HCT116 (cell line): ENCODE measurements around the gene CDC42EP5. TPM values are rescaled to one million over a fixed set of nuclear protein-coding genes. Genes with fewer than 3 reads are reported as not detected.

Source experiments
- ATAC-seq: fragments of 200-7000 bp; cut with Tn5 transposase; 2 replicates; pipeline ENCODE4 v1.9.1; 2020; ENCODE audit warnings: mild to moderate bottlenecking, moderate library complexity
- BruUV-seq: library from RNA; stranded (reverse); fragments of 400-500 nt; replicated peaks from 2 replicates; lab custom pipeline; 2021; lab: Mats Ljungman, UMichigan
- CTCF ChIA-PET: fragments of 300-600 bp; sonication (Branson Sonifier 250); formaldehyde crosslinking; loops from one replicate; lab custom pipeline; 2021; ENCODE audit warnings: antibody characterized with exemption; lab: Charles Lee
- POLR2A ChIA-PET: fragments of 300-600, 350-600 bp; sonication (Branson Sonifier 250); formaldehyde crosslinking; loops from one replicate; lab custom pipeline; 2021; ENCODE audit warnings: antibody characterized with exemption; lab: Charles Lee
- RAD21 ChIA-PET, 2 experiments: fragments of 300-600 bp; sonication (Branson Sonifier 250); formaldehyde crosslinking; loops; one replicate each; lab custom pipeline; 2023; ENCODE audit warnings: low total read pairs in 2 of 2; ENCODE audit not compliant: uncharacterized antibody in 2 of 2, unreplicated experiment in 2 of 2, low non-redundant PET in 1 of 2; lab: Charles Lee
- DNase-seq: peaks from one replicate; pipeline ENCODE4 v3.0.0-alpha.2; 2010; ENCODE audit warnings: low read depth, low spot score
- H2AFZ ChIP-seq: fragments of 200-600 bp; shearing (Covaris generic), sonication (generic); 2 replicates; pipeline ENCODE4 v1.6.1; 2017; ENCODE audit warnings: low read depth, mixed run types, mixed read lengths, antibody characterized with exemption, low read length; ENCODE audit not compliant: poor library complexity, severe bottlenecking
- H3K27ac ChIP-seq: 2 replicates; pipeline ENCODE4 v1.5.1; 2012; ENCODE audit warnings: low read depth, low read length
- H3K27me3 ChIP-seq: fragments of 200-600 bp; sonication (generic); 2 replicates; pipeline ENCODE4 v1.6.1; 2016; ENCODE audit warnings: mixed run types, low read length, mixed read lengths; ENCODE audit not compliant: insufficient read depth
- H3K36me3 ChIP-seq, 2 experiments: fragments of 200-500 bp in 1 of 2; fragments of 200-600 bp in 1 of 2; sonication (Bioruptor generic) in 1 of 2; sonication (generic) in 1 of 2; 2 replicates each; pipeline versions ENCODE4 v1.5.1 to v1.6.1; 2014 to 2016; ENCODE audit warnings: low read length in 2 of 2, inconsistent platforms in 1 of 2, mixed read lengths in 1 of 2, mixed run types in 1 of 2; ENCODE audit not compliant: insufficient read depth in 2 of 2, control insufficient read depth in 1 of 2
- H3K4me1 ChIP-seq, 2 experiments: fragments of 200-600 bp in 1 of 2; sonication (generic) in 1 of 2; 2 replicates each; pipeline versions ENCODE4 v1.5.1 to v1.6.1; 2012 to 2017; ENCODE audit warnings: low read length in 2 of 2, inconsistent platforms in 1 of 2, mild to moderate bottlenecking in 1 of 2, mixed read lengths in 1 of 2, mixed run types in 1 of 2, moderate library complexity in 1 of 2; ENCODE audit not compliant: insufficient read depth in 2 of 2, control insufficient read depth in 1 of 2
- H3K4me2 ChIP-seq: fragments of 200-600 bp; sonication (generic); 2 replicates; pipeline ENCODE4 v1.6.1; 2017; ENCODE audit warnings: mixed run types, low read length, mixed read lengths
- H3K4me3 ChIP-seq, 2 experiments: fragments of 200-600 bp in 1 of 2; sonication (generic) in 1 of 2; replicated peaks in 1 of 2; 2 replicates each; pipeline ENCODE4 v1.5.1; 2011 to 2016; ENCODE audit warnings: low read length in 2 of 2, control low read depth in 1 of 2, low read depth in 1 of 2, mild to moderate bottlenecking in 1 of 2, mixed read lengths in 1 of 2, mixed run types in 1 of 2
- H3K79me2 ChIP-seq: fragments of 200-600 bp; sonication (generic); 2 replicates; pipeline ENCODE4 v1.6.1; 2017; ENCODE audit warnings: mild to moderate bottlenecking, mixed run types, low read length, moderate library complexity, mixed read lengths; ENCODE audit not compliant: insufficient read depth
- H3K9ac ChIP-seq: fragments of 200-600 bp; sonication (generic); 2 replicates; pipeline ENCODE4 v1.6.1; 2016; ENCODE audit warnings: low read length, mixed read lengths
- H3K9me2 ChIP-seq: fragments of 200-600 bp; sonication (generic), shearing (Covaris generic); 2 replicates; pipeline ENCODE4 v1.6.1; 2017; ENCODE audit warnings: mixed run types, mild to moderate bottlenecking, moderate library complexity; ENCODE audit not compliant: insufficient read depth
- H3K9me3 ChIP-seq, 2 experiments: fragments of 200-500 bp in 1 of 2; fragments of 200-600 bp in 1 of 2; sonication (Bioruptor generic) in 1 of 2; sonication (generic) in 1 of 2; 2 replicates each; pipeline ENCODE4 v1.6.1; 2014 to 2017; ENCODE audit warnings: low read length in 2 of 2, mixed read lengths in 2 of 2, inconsistent platforms in 1 of 2, low read depth in 1 of 2, mild to moderate bottlenecking in 1 of 2, mixed run types in 1 of 2, moderate library complexity in 1 of 2; ENCODE audit not compliant: control insufficient read depth in 1 of 2, insufficient read depth in 1 of 2
- H4K20me1 ChIP-seq: fragments of 200-600 bp; sonication (generic), shearing (Covaris generic); 2 replicates; pipeline ENCODE4 v1.6.1; 2017; ENCODE audit warnings: mixed run types, mild to moderate bottlenecking, moderate library complexity; ENCODE audit not compliant: insufficient read depth
- ATF3 ChIP-seq: IDR thresholded peaks from 2 replicates; pipeline ENCODE4 v1.6.1; 2012
- CBX3 ChIP-seq: IDR thresholded peaks from 2 replicates; pipeline ENCODE4 v1.6.1; 2012; ENCODE audit warnings: low read depth
- CTCF ChIP-seq, 3 experiments: fragments of 200-600 bp in 1 of 3; sonication (generic) in 1 of 3; IDR thresholded peaks in 2 of 3; conservative IDR thresholded peaks in 1 of 3; 2 replicates each; pipeline ENCODE4 v1.5.1; 2012 to 2017; ENCODE audit warnings: low read depth in 2 of 3, low read length in 2 of 3, antibody characterized with exemption in 1 of 3, borderline replicate concordance in 1 of 3, control low read depth in 1 of 3, mild to moderate bottlenecking in 1 of 3, mixed read lengths in 1 of 3, mixed run types in 1 of 3, moderate library complexity in 1 of 3; ENCODE audit not compliant: insufficient read depth in 1 of 3
- EGR1 ChIP-seq: IDR thresholded peaks from 2 replicates; pipeline ENCODE4 v1.6.1; 2012; ENCODE audit warnings: low read depth
- ELF1 ChIP-seq: IDR thresholded peaks from 2 replicates; pipeline ENCODE4 v1.6.1; 2012; ENCODE audit warnings: low read depth, borderline replicate concordance
- EZH2 ChIP-seq: fragments of 200-600 bp; sonication (generic); IDR thresholded peaks from 2 replicates; pipeline ENCODE4 v1.6.1; 2017; ENCODE audit warnings: antibody characterized with exemption, mixed run types
- EZH2phosphoT487 ChIP-seq: fragments of 200-600 bp; IDR thresholded peaks from 2 replicates; pipeline ENCODE4 v1.6.1; 2018; ENCODE audit warnings: antibody characterized with exemption, borderline replicate concordance
- FOSL1 ChIP-seq: IDR thresholded peaks from 2 replicates; pipeline ENCODE4 v1.6.1; 2012; ENCODE audit warnings: low read depth
- JUND ChIP-seq: IDR thresholded peaks from 2 replicates; pipeline ENCODE4 v1.6.1; 2012
- MAX ChIP-seq: IDR thresholded peaks from 2 replicates; pipeline ENCODE4 v1.6.1; 2012
- POLR2AphosphoS5 ChIP-seq: IDR thresholded peaks from 2 replicates; pipeline ENCODE4 v1.6.1; 2011; ENCODE audit warnings: mild to moderate bottlenecking, low read depth, low read length, moderate library complexity
- RAD21 ChIP-seq: IDR thresholded peaks from 2 replicates; pipeline ENCODE4 v1.6.1; 2012; ENCODE audit warnings: low read depth, mild to moderate bottlenecking
- REST ChIP-seq: IDR thresholded peaks from 2 replicates; pipeline ENCODE4 v1.6.1; 2012; ENCODE audit warnings: low read depth
- SIN3A ChIP-seq: IDR thresholded peaks from 2 replicates; pipeline ENCODE4 v1.6.1; 2012; ENCODE audit warnings: low read depth
- SP1 ChIP-seq: IDR thresholded peaks from 2 replicates; pipeline ENCODE4 v1.6.1; 2012; ENCODE audit warnings: low read depth
- ZBTB33 ChIP-seq: IDR thresholded peaks from 2 replicates; pipeline ENCODE4 v1.6.1; 2011; ENCODE audit warnings: mild to moderate bottlenecking, low read length, moderate library complexity; ENCODE audit not compliant: insufficient replicate concordance; ENCODE audit errors: extremely low read depth
- intact Hi-C: fragments of 100-400 bp; cut with micrococcal nuclease; formaldehyde crosslinking; loops from 2 replicates; pipeline ENCODE4 v1.10.0; 2022
- total RNA-seq: library from RNA; stranded (reverse); gene quantifications from one replicate; pipeline ENCODE4 v1.2.1, GENCODE V29; 2021; ENCODE audit not compliant: unreplicated experiment

Gene CDC42EP5
- total RNA-seq, 1 experiment from 2014 or later = 0.64 TPM

GRCh38 chr19:54436628-54437252 is 36.4 kb downstream of the CDC42EP5 start:
- Histone ChIP-seq H3K9ac (no peak overlapping the region), H3K4me3 (no peak overlapping the region), H3K9me3 (no peaks in the 10 kb centered on the region), H3K9me2 (no peaks in the 10 kb centered on the region), H3K36me3 (peaks cover 0 to 5% of the 10 kb centered on the region in 2 experiments; a peak in 1 of 4 replicates), H3K4me1 (peaks cover 13 to 23% of the 10 kb centered on the region in 2 experiments), H3K27ac (no peak overlapping the region), H3K4me2 (no peak overlapping the region), H4K20me1 (no peaks in the 10 kb centered on the region), H3K79me2 (no peaks in the 10 kb centered on the region), H2AFZ (no peak overlapping the region), H3K27me3 (no peaks in the 10 kb centered on the region)
- DNase-seq (no peak), ATAC-seq (no peak)
- intact Hi-C loops = no loop called here
- RAD21 ChIA-PET = interaction anchor here in 1 of 2 experiments (0.8 kb wide), 1 partner anchor 45 kb away, joined by 4 read pairs; no protein-coding TSS in a partner anchor
- no peak for TF ChIP-seq ATF3
- no peak for TF ChIP-seq MAX
- no peak for TF ChIP-seq CBX3
- TF ChIP-seq POLR2AphosphoS5 = no peak
- TF ChIP-seq FOSL1 = no peak
- no peak for TF ChIP-seq ELF1
- TF ChIP-seq EZH2 = no peak
- TF ChIP-seq RAD21 = no peak
- TF ChIP-seq JUND = no peak
- TF ChIP-seq ZBTB33 = no peak
- TF ChIP-seq REST = no peak
- no peak for TF ChIP-seq SP1
- no peak for TF ChIP-seq EZH2phosphoT487
- TF ChIP-seq EGR1 = no peak
- TF ChIP-seq CTCF (IDR thresholded peaks at IDR 0.05 in 2 of 3, conservative IDR thresholded peaks at IDR 0.05 in 1 of 3; ENCODE audit: borderline replicate concordance in 1 of 3, insufficient read depth in 1 of 3, low read depth in 2 of 3, low read length in 2 of 3) = no peak
- TF ChIP-seq SIN3A = no peak
- CTCF ChIA-PET = no interaction called here
- BruUV-seq = no TSS peak
- POLR2A ChIA-PET = interaction anchor here (0.9 kb wide), 1 partner anchor 12 kb away, joined by 3 read pairs; the partner anchor contains the start of gene LENG8
